ENCODE measurements around the gene ADAMTS3.

ADAMTS3 gene

GRCh38 chr4:72305080-72305479 lies 263.9 kb downstream of the ADAMTS3 start:
- no peak for TF ChIP-seq CTCF (IDR thresholded peaks at IDR 0.05; ENCODE audit: control insufficient read depth, extremely low read depth, insufficient read depth)
- DNase-seq (ENCODE audit: low read depth) = no peak
- no peak overlapping the region for H3K4me3 ChIP-seq (ENCODE audit: low read depth, low read length)

- no peak for DNase-seq (ENCODE audit: low read depth)
- TF ChIP-seq CTCF (IDR thresholded peaks at IDR 0.05; ENCODE audit: control insufficient read depth, extremely low read depth, insufficient read depth) = peak; percentile 79
- no peak overlapping the region for H3K4me3 ChIP-seq (ENCODE audit: low read depth, low read length)
Observed at GRCh38 chr4:72302981-72303704, 265.9 kb downstream of the ADAMTS3 start.

- H3K4me3 ChIP-seq (ENCODE audit: low read depth, low read length) = no peak overlapping the region
- no peak for TF ChIP-seq CTCF (IDR thresholded peaks at IDR 0.05; ENCODE audit: control insufficient read depth, extremely low read depth, insufficient read depth)
- no peak for DNase-seq (ENCODE audit: low read depth)
Observed at GRCh38 chr4:72301759-72302158, 267.3 kb downstream of the ADAMTS3 start.

- no peak for DNase-seq (ENCODE audit: low read depth)
- H3K4me3 ChIP-seq (ENCODE audit: low read depth, low read length) = no peak overlapping the region
- TF ChIP-seq CTCF (IDR thresholded peaks at IDR 0.05; ENCODE audit: control insufficient read depth, extremely low read depth, insufficient read depth) = no peak
Observed at GRCh38 chr4:72300126-72300525, 268.9 kb downstream of the ADAMTS3 start.

- H3K4me3 ChIP-seq (ENCODE audit: low read depth, low read length) = no peak overlapping the region
- DNase-seq (ENCODE audit: low read depth) = no peak
- TF ChIP-seq CTCF (IDR thresholded peaks at IDR 0.05; ENCODE audit: control insufficient read depth, extremely low read depth, insufficient read depth) = peak; percentile 70
Observed at GRCh38 chr4:72295966-72296557, 273.0 kb downstream of the ADAMTS3 start.

GRCh38 chr4:72290737-72291136 lies 278.3 kb downstream of the ADAMTS3 start:
- no peak for DNase-seq (ENCODE audit: low read depth)
- no peak overlapping the region for H3K4me3 ChIP-seq (ENCODE audit: low read depth, low read length)
- TF ChIP-seq CTCF (IDR thresholded peaks at IDR 0.05; ENCODE audit: control insufficient read depth, extremely low read depth, insufficient read depth) = no peak

GRCh38 chr4:72286910-72287309 lies 282.1 kb downstream of the ADAMTS3 start:
- DNase-seq (ENCODE audit: low read depth) = no peak
- TF ChIP-seq CTCF (IDR thresholded peaks at IDR 0.05; ENCODE audit: control insufficient read depth, extremely low read depth, insufficient read depth) = no peak
- H3K4me3 ChIP-seq (ENCODE audit: low read depth, low read length) = no peak overlapping the region

Measured in LNCaP clone FGC (cell line).